DMS 273 (cell line): ENCODE data around the gene CAPN5.
"Not testable (repeated sequence)": the region's sequence is repeated elsewhere in the genome, so short reads cannot be mapped to it uniquely, and the experiment has no call there.

ENCODE experiments used
- DNase-seq: peaks from one replicate; lab custom pipeline; 2025; ENCODE audit not compliant: unreplicated experiment; lab: John Stamatoyannopoulos, UW

Gene CAPN5

DNA sequence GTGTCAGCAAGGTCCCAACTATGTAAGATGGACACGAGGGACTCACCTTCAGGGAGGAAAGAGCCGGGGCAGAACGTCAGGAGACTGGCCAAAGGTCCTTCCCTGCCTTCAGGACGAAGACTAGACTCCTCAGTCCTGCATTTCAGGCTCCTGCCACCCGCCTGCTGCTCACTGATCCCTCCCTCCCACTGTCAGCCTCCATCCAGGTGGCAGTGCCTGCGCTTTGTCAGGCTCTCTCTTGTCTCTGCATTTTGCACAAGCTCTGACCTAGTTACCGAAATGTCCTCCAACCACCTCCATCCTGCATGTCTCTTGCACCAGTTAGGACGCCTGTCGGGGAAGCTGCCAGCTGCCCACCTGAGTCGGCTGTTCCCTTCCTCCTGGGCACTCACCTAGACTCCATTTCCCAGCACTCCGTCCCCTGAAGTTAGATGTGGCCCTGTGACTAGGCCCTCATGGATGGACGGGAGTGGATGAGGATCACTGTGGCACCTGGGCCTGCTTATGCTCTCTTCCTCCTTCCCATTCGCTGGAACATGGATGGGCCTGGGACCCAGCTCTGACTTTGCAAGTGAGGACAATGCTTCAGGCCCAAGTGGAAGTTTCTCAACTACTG lies 24.6 kb upstream of the CAPN5 start:
- no peak for DNase-seq

- DNase-seq, result no peak
Measured at GRCh38 chr11:77044356-77044755, 22.4 kb upstream of the CAPN5 start.

- no peak for DNase-seq
Measured at GRCh38 chr11:77044886-77045285, 21.9 kb upstream of the CAPN5 start.

- peak; percentile 48 for DNase-seq
Measured at GRCh38 chr11:77046060-77046501, 20.7 kb upstream of the CAPN5 start.

DNA sequence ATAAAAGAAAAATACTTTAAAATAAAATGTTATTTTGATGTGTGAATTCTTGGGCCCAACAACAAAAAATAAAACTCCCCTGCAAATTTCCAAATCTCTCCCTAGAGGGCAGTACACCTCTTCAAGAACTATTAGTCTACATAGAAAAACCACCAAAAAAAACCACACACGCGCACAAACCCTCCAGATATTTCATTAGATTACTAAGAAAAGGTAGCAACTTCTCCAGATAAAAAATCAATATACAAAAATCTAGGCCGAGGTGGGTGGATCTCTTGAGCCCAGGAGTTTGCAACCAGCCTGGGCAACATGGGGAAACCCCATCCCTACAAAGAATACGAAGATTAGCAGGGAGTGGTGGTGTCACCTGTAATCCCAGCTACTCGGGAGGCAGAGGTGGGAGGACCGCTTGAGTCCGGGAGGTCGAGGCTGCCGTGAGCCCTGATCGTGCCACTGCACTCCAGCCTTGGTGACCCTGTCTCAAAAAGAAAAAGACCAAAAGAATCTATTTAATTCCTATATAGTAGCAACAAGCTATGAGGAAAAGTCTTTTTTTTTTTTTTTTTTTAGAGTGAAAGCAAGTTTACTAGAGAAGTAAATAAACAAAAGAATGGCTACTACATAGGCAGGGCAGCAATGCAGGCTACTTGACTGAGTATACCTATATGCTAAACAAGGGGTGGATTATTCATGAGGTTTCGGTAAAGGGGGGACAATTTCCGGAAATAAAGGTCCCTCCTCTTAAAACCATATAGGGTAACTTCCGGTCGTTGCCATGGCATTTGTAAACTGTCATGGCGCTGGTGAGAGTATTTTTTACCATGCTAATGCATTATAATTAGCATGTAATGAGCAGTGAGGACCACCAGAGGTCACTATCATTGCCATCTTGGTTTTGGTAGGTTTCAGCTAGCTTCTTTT lies 19.5 kb upstream of the CAPN5 start:
- peak; percentile 92 for DNase-seq

DNA sequence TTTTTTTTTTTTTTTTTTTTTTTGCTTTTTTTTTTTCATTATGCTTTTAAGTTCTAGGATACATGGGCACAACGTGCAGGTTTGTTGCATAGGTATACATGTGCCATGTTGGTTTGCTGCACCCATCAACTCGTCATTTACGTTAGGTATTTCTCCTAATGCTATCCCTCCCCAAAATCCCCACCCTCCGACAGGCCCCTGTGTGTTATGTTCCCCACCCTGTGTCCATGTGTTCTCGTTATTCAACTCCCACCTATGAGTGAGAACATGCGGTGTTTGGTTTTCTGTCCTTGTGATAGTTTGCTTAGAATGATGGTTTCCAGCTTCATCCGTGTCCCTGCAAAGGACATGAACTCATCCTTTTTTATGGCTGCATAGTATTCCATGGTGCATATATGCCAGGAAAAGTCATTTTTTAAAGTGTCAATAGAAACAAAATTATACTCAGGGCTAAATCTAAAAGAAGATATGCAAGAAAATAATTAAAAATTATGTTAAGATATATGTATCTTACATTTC lies 18.8 kb upstream of the CAPN5 start:
- not testable (repeated sequence) for DNase-seq

DNA sequence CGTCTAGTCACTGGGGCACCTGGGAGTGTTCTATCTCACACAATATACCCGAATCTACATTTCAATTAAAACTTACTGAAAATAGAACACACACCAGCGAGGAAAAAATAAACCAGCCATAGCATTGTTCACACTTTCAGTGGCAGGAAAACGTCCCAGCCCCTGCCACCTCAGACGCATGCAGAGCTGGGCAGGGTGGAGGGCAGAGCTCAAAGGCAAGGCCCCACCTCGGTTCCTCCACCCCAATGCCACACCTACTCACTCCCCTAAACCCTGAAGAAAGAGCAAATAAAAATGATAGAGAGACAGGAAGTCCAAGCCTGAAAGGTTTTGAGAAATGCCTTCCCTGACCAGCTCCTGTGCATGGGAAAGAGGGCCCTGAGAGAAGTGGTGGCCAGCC lies 17.7 kb upstream of the CAPN5 start:
- no peak for DNase-seq

- DNase-seq, result no peak
Measured at GRCh38 chr11:77051511-77051910, 15.3 kb upstream of the CAPN5 start.

GRCh38 chr11:77052518-77052917 lies 14.3 kb upstream of the CAPN5 start:
- no peak for DNase-seq

- DNase-seq, result no peak
Measured at GRCh38 chr11:77053217-77054015, 13.4 kb upstream of the CAPN5 start.

DNA sequence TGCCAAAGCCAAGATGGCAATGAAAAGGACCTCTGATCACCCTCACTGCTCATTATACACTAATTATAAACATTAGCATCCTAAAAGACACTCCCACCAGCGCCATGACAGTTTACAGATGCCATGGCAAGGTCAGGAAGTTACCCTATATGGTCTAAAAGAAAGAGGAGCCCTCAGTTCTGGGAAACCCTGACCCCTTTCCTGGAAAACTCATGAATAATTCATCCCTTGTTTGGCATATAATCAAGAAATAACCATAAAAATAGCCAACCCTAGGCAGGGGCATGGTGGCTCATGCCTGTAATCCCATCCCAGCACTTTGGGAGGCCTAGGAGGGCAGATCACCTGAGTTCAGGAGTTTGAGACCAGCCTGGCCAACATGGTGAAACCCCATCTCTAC lies 12.7 kb upstream of the CAPN5 start:
- DNase-seq, result peak; percentile 42

GRCh38 chr11:77055101-77055561 lies 11.6 kb upstream of the CAPN5 start:
- DNase-seq, result no peak

DNA sequence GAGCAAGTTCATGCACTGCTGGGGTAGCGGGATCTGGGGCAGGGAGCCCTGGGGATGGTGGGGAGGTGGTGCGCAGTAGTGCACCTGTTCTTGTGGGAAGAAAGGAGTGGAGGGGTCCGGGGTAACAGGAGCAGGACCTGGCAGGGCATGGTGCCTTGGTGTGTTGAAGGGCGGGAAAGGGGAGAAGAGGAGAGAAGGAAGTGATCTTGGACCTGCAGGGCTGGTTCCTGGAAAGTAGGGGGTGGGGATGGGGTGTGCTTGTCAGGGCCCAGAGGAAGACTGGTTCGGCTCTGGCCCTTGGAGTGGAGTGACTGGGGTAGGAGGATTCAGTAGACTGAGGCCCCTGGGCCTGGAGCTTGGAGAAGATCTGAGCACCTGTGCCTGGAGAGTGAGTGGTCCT lies 10.9 kb upstream of the CAPN5 start:
- no peak for DNase-seq

DNA sequence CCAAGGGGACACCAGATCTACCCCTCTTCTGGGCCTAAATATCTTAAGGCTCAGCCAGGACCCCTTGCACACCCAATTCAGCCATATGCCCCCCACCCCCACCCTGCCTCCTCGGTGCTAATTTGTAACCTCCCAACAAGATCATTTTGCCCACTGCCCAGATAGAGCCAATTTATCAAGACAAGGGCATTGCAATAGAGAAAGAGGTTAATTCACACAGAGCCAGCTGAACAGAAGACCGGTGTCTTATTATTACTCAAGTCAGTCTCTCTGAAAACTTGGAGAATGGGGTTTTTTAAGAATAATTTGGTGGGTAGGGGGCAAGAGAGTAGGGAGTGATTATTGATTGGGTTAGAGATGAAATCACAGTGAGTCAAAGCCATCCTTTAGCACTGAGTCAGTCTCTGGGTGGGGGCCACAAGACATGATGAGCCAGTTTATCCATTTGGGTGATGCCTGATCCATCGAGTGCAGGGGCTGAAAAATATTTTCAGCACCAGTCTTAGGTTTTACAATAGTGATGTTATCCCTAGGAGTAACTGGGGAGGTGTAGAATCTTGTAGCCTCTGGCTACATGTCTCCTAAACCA lies 9.9 kb upstream of the CAPN5 start:
- DNase-seq, result no peak

DNA sequence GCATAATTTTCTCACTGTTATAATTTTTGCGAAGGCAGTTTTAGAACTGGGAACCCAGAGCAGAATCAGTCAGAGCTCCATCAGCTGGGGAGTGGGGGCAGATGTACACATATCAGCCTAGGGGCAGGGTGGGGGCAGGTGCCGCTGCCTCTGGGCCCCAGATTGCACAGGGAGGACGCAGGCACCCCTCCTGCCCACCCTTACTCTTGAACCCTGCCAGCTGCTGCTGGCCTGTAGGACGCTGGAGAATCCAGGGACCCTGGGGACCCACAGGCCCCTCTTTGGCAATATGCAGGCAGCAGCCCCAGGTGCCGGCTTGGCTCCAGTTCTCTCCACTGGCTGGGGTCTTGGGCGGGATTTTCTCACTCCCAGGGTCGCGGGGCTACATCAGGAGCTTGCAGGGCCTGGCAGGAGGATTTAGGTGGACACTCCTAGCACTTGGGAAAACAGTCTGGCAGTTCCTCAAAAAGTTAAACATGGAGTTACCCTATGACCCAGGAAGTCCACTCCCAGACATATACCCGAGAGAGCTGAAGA lies 8.8 kb upstream of the CAPN5 start:
- DNase-seq, result no peak

GRCh38 chr11:77058900-77059299 lies 7.9 kb upstream of the CAPN5 start:
- DNase-seq, result no peak

GRCh38 chr11:77059806-77060205 lies 7.0 kb upstream of the CAPN5 start:
- DNase-seq, result no peak

GRCh38 chr11:77060234-77060633 lies 6.5 kb upstream of the CAPN5 start:
- DNase-seq, result no peak

DNA sequence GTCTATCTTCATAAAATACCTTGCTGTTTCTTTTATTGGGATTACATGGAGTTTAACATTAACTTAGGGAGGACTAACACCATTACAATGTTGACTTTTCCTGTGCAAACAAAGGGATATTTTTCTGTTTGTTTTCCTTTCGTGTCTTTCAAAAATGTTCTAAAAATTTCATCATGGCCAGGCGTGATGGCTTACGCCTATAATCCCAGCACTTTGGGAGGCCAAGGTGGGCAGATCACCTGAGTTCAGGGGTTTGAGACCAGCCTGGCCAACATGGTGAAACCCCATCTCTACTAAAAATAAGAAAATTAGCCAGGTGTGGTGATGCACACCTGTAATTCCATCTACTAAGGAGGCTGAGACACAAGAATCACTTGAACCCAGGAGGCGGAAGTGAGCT lies 5.5 kb upstream of the CAPN5 start:
- DNase-seq, result not testable (repeated sequence)

DNA sequence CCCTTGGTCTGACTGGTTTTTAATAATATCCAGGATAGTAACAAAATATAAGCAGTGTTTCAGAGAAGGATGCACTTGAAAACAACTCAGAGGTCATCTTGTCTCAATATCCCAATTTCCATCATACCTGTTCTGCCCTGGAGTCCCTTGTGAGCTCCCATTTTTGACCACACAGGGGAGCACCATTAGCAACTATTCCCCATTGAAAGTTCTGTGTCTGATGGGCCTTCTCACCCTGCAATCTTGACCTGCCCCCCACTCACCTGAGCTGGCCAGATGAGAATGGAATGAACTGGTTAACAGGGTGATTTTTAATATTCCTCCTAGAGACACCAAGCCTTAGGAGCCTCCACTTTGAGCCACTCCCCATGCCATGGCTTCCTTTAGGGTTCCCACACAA lies 3.8 kb upstream of the CAPN5 start:
- DNase-seq, result no peak

- DNase-seq, result no peak
Measured at GRCh38 chr11:77063407-77063806, 3.4 kb upstream of the CAPN5 start.
